ENCODE measurements around the gene C17orf67. TPM values are rescaled to one million over a fixed set of nuclear protein-coding genes. Genes with fewer than 3 reads are reported as not detected.
A peak's percentile ranks its signal among the peaks of the same experiment; 100 is the strongest.

The C17orf67 gene
- total and polyA plus RNA-seq, 4 donors = 0.19 to 1.4 (median 0.78) TPM

GRCh38 chr17:56832446-56832845 is 1.3 kb downstream of the C17orf67 start:
- DNase-seq (ENCODE audit: low spot score) = no peak
- Histone ChIP-seq H3K27me3 (ENCODE audit: control insufficient read depth in 4 of 4, insufficient read depth in 4 of 4, low read length in 3 of 4) (no peaks in the 10 kb centered on the region), H3K4me1 (ENCODE audit: control insufficient read depth in 4 of 4, insufficient read depth in 4 of 4, low read length in 3 of 4) (peaks cover 8 to 32% (median 21%) of the 10 kb centered on the region in 4 donors), H3K27ac (ENCODE audit: low read depth in 1 of 2, low read length in 2 of 2) (no peak overlapping the region), H3K9me3 (ENCODE audit: control insufficient read depth in 4 of 4, low read length in 3 of 4) (no peaks in the 10 kb centered on the region), H3K36me3 (ENCODE audit: control insufficient read depth in 4 of 4, insufficient read depth in 3 of 4, low read depth in 1 of 4, low read length in 3 of 4) (no peaks in the 10 kb centered on the region), H3K4me3 (ENCODE audit: low read depth in 1 of 3, low read length in 3 of 3) (peak overlapping the region in 1 of 3 donors; percentile 74), H3K9ac (ENCODE audit: low read depth in 1 of 2, low read length in 2 of 2) (peak overlapping the region in 1 of 2 donors; percentile 27)
- no peak for TF ChIP-seq HNF4G (IDR thresholded peaks at IDR 0.05)
- no peak for TF ChIP-seq HNF4A (conservative IDR thresholded peaks at IDR 0.05)
- TF ChIP-seq, protein P1, sequence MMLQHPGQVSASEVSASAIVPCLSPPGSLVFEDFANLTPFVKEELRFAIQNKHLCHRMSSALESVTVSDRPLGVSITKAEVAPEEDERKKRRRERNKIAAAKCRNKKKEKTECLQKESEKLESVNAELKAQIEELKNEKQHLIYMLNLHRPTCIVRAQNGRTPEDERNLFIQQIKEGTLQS (IDR thresholded peaks at IDR 0.05) = no peak
- TF ChIP-seq REST (IDR thresholded peaks at IDR 0.05) = no peak
- TF ChIP-seq NR2F2 (IDR thresholded peaks at IDR 0.05) = no peak
- WGBS = 56% methylated on average over 4 of the region's 4 CpGs

DNA sequence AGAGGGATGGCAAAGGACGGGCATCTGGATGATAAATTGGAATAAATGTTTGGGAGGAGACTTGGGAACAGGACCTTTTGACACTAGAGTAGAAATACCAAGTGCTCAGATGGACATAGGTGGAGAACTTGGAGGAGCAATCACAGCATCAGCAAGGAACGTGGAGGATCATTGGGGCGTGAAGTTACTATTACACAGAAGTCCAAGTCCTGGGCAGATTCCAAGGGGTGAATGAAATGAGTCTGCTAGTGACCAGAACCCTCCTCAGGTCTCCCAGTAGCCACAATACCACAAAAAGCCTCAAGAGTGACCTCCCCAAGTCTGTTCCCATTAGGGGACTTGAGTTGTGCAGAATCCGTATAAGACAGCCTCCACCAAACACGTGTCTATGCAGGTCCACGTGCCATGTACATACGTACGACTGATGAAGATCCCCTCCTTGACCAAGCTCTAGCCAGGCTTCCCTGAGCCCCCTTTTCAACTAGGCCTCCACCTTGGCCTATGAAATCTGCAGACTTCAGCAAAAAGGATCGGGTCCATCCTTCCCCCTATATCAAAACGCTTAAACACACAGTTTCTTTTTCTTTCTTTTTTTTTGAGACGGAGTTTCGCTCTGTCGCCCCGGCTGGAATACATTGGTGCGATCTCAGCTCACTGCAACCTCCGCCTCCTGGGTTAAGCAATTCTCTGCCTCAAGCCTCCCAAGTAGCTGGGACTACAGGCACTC is 2.2 kb downstream of the C17orf67 start:
- Histone ChIP-seq H3K27me3 (ENCODE audit: control insufficient read depth in 4 of 4, insufficient read depth in 4 of 4, low read length in 3 of 4) (no peaks in the 10 kb centered on the region), H3K4me3 (ENCODE audit: low read depth in 1 of 3, low read length in 3 of 3) (no peak overlapping the region), H3K27ac (ENCODE audit: low read depth in 1 of 2, low read length in 2 of 2) (no peak overlapping the region), H3K9ac (ENCODE audit: low read depth in 1 of 2, low read length in 2 of 2) (no peak overlapping the region), H3K36me3 (ENCODE audit: control insufficient read depth in 4 of 4, insufficient read depth in 3 of 4, low read depth in 1 of 4, low read length in 3 of 4) (no peaks in the 10 kb centered on the region), H3K4me1 (ENCODE audit: control insufficient read depth in 4 of 4, insufficient read depth in 4 of 4, low read length in 3 of 4) (peaks cover 9 to 41% (median 30%) of the 10 kb centered on the region in 4 donors), H3K9me3 (ENCODE audit: control insufficient read depth in 4 of 4, low read length in 3 of 4) (no peaks in the 10 kb centered on the region)
- no peak for TF ChIP-seq HNF4A (conservative IDR thresholded peaks at IDR 0.05)
- no peak for TF ChIP-seq JUND (IDR thresholded peaks at IDR 0.05)
- no peak for TF ChIP-seq CTCF (IDR thresholded peaks at IDR 0.05; ENCODE audit: low read depth, low read length, missing input control)
- TF ChIP-seq NR2F2 (IDR thresholded peaks at IDR 0.05) = no peak
- TF ChIP-seq RAD21 (IDR thresholded peaks at IDR 0.05) = no peak
- no peak for TF ChIP-seq RXRA (IDR thresholded peaks at IDR 0.05)
- TF ChIP-seq, protein P2, sequence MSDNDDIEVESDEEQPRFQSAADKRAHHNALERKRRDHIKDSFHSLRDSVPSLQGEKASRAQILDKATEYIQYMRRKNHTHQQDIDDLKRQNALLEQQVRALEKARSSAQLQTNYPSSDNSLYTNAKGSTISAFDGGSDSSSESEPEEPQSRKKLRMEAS (IDR thresholded peaks at IDR 0.05) = no peak
- DNase-seq (ENCODE audit: low spot score) = no peak
- WGBS = 97% methylated on average over 16 of the region's 16 CpGs
